Caki2 (cell line): ENCODE results near the gene PAK1IP1. TPM values are rescaled to one million over a fixed set of nuclear protein-coding genes. Genes with fewer than 3 reads are reported as not detected.
"Not testable (repeated sequence)": the region's sequence is repeated elsewhere in the genome, so short reads cannot be mapped to it uniquely, and the experiment has no call there.

ENCODE experiments used
- DNase-seq: peaks from one replicate; pipeline ENCODE4 v3.0.0-alpha.2; 2015; ENCODE audit warnings: low read depth
- in situ Hi-C: cut with HindIII; loops from 2 replicates; pipeline ENCODE4 v1.10.0; 2016; ENCODE audit warnings: low sequenced_read_pairs, low pct_unique_long_range_greater_than_20kb, mixed read lengths
- total RNA-seq: library from RNA; depleted of rRNA; stranded (reverse); fragments of >200 nt; shearing (Covaris generic); gene quantifications from 2 replicates; pipeline ENCODE4 v1.2.3, GENCODE V29; 2014; ENCODE audit warnings: low replicate concordance; rRNA removed

The PAK1IP1 gene
- total RNA-seq: 25.7 and 45.0 TPM in 2 replicates

- in situ Hi-C loops: no loop called here
- DNase-seq: peak; percentile 99
Measured at GRCh38 chr6:10694302-10695085, at the start of gene PAK1IP1, which contains the start of gene C6orf52. Gene PAK1IP1, plus strand, starts transcription at chr6:10694972. Its CDS starts 14 bp downstream, at chr6:10694986. Gene C6orf52, minus strand, starts transcription at chr6:10694616. Its CDS starts 7,066 bp downstream, at chr6:10687550.

- DNase-seq: no peak
- in situ Hi-C loops: no loop called here
Measured at GRCh38 chr6:10655508-10656055, 39.2 kb upstream of the PAK1IP1 start.

- DNase-seq: peak; percentile 14
- in situ Hi-C loops: no loop called here
Measured at GRCh38 chr6:10658910-10659698, 35.7 kb upstream of the PAK1IP1 start.

- DNase-seq: peak; percentile 49
- in situ Hi-C loops: no loop called here
Measured at GRCh38 chr6:10659699-10660348, 34.9 kb upstream of the PAK1IP1 start.

GRCh38 chr6:10660431-10661191, 34.2 kb upstream of the PAK1IP1 start:
- in situ Hi-C loops: not testable (repeated sequence)
- DNase-seq: peak; percentile 53

- DNase-seq: no peak
- in situ Hi-C loops: no loop called here
Measured at GRCh38 chr6:10662207-10662606, 32.6 kb upstream of the PAK1IP1 start.

GRCh38 chr6:10662742-10663141, 32.0 kb upstream of the PAK1IP1 start:
- no peak for DNase-seq
- in situ Hi-C loops: no loop called here

- in situ Hi-C loops, DNase-seq: not testable (repeated sequence)
Measured at GRCh38 chr6:10665595-10665994, 29.2 kb upstream of the PAK1IP1 start.

- no peak for DNase-seq
Measured at GRCh38 chr6:10668126-10668917, 26.4 kb upstream of the PAK1IP1 start.

GRCh38 chr6:10676403-10676802, 18.4 kb upstream of the PAK1IP1 start:
- DNase-seq: no peak
- in situ Hi-C loops: no loop called here

More at GRCh38 chr6:10668126-10668917, 26.4 kb upstream of the PAK1IP1 start:
- in situ Hi-C loops: no loop called here

- no peak for DNase-seq
- in situ Hi-C loops: no loop called here
Measured at GRCh38 chr6:10678456-10678855, 16.3 kb upstream of the PAK1IP1 start.

- DNase-seq: no peak
- in situ Hi-C loops: no loop called here
Measured at GRCh38 chr6:10681795-10682194, 13.0 kb upstream of the PAK1IP1 start.

- no peak for DNase-seq
- in situ Hi-C loops: no loop called here
Measured at GRCh38 chr6:10682355-10682988, 12.3 kb upstream of the PAK1IP1 start.

GRCh38 chr6:10684618-10685017, 10.2 kb upstream of the PAK1IP1 start:
- DNase-seq: no peak
- in situ Hi-C loops: no loop called here

GRCh38 chr6:10685092-10685915, 9.5 kb upstream of the PAK1IP1 start:
- in situ Hi-C loops: no loop called here
- DNase-seq: no peak

GRCh38 chr6:10686901-10687300, 7.9 kb upstream of the PAK1IP1 start:
- DNase-seq: no peak
- in situ Hi-C loops: no loop called here
